Lower leg skin (tissue), 4 donors: Measurements from ENCODE around the gene MAEA. TPM values are rescaled to one million over a fixed set of nuclear protein-coding genes. Genes with fewer than 3 reads are reported as not detected.
A peak's percentile ranks its signal among the peaks of the same experiment; 100 is the strongest.

Experiments
- DNase-seq, 2 donors: peaks; one replicate each; pipeline ENCODE4 v3.0.0-alpha.2; 2019; ENCODE audit warnings: low spot score in 2 of 2
- H3K4me3 ChIP-seq: fragments of 200-600 bp; sonication (generic); 2 replicates; pipeline ENCODE4 v1.5.1; 2017; ENCODE audit warnings: mild to moderate bottlenecking, low read depth; ENCODE audit not compliant: poor library complexity, severe bottlenecking
- POLR2A ChIP-seq, 2 donors: fragments of 450-650 bp; IDR thresholded peaks; one replicate each; pipeline ENCODE4 v1.6.1; 2016 to 2017; ENCODE audit warnings: antibody characterized with exemption in 2 of 2, mild to moderate bottlenecking in 1 of 2, moderate library complexity in 1 of 2
- WGBS, 2 donors: methylation state at CpG; one replicate each; pipeline ENCODE4 v1.1.5; 2018; 5-methylcytosine and 5-hydroxymethylcytosine counted together
- intact Hi-C: fragments of 100-400 bp; cut with DNase I; formaldehyde crosslinking; loops from one replicate; pipeline ENCODE4 v1.15.0; 2023; ENCODE audit warnings: low total_unique reads
- total RNA-seq, 4 donors: library from RNA; depleted of rRNA; stranded (reverse); fragments of >200 nt; gene quantifications; one replicate each; pipeline ENCODE4 v1.1.0, GENCODE V29; 2016
- TF ChIP-seq, protein P1 (sequence below), 3 donors: fragments of 450-650 bp; IDR thresholded peaks; one replicate each; pipeline ENCODE4 v1.5.1; 2016; ENCODE audit warnings: antibody characterized with exemption in 3 of 3, mild to moderate bottlenecking in 3 of 3, moderate library complexity in 2 of 3

The MAEA gene
- total RNA-seq, 4 donors from 2014 or later = 79.6 to 124 (median 89.4) TPM

DNA sequence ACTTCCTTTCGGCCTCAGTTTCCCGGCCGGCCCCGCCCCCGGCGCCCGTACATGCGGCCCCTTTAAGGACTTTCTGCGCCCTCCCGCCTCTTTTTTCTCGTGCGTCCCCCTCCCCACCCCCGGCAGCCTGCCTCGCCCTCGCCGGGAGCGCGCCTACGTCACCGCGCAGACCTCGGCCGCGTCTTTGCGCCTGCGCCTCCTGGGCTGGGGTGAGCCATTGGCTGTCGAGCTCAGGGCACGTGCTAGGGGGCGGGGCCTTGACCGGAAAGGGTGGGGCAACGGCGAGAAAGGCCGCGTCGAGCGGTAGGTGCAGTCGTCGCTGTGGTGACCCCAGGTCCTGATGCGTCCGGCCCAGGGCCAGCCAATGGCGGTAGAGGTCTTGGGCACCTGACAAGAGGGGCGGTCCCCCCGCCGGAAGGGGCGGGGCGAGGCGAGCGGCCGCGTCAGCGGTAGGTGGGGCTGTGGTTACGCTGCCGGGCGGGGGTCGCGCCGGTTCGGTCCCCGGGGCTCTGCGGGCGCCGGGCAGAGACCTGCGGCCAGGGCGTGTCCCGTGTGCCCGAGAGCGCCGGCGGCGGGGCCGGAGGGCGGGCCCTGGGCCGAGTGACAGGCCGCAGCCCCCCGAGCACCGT lies 57.2 kb downstream of the MAEA start, which contains the start of gene UVSSA:
TSS of gene UVSSA (plus strand) at position 428 of the 629 bp plus-strand sequence. CDS start 884 bp downstream, outside the sequence.
- DNase-seq = peak; percentile 100
- H3K4me3 ChIP-seq = peak within 1 kb of the TSS; percentile 85
- intact Hi-C loops = loop anchor here (5.0 kb wide), 1 partner anchor 100 kb away; the partner anchor contains the start of gene CTBP1
- no peak for TF ChIP-seq POLR2A (IDR thresholded peaks at IDR 0.05)
- TF ChIP-seq, protein P1, sequence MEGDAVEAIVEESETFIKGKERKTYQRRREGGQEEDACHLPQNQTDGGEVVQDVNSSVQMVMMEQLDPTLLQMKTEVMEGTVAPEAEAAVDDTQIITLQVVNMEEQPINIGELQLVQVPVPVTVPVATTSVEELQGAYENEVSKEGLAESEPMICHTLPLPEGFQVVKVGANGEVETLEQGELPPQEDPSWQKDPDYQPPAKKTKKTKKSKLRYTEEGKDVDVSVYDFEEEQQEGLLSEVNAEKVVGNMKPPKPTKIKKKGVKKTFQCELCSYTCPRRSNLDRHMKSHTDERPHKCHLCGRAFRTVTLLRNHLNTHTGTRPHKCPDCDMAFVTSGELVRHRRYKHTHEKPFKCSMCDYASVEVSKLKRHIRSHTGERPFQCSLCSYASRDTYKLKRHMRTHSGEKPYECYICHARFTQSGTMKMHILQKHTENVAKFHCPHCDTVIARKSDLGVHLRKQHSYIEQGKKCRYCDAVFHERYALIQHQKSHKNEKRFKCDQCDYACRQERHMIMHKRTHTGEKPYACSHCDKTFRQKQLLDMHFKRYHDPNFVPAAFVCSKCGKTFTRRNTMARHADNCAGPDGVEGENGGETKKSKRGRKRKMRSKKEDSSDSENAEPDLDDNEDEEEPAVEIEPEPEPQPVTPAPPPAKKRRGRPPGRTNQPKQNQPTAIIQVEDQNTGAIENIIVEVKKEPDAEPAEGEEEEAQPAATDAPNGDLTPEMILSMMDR (IDR thresholded peaks at IDR 0.05) = no peak
- WGBS, 2 donors = 1% methylated on average over 15 to 71 of the region's 76 CpGs

DNA sequence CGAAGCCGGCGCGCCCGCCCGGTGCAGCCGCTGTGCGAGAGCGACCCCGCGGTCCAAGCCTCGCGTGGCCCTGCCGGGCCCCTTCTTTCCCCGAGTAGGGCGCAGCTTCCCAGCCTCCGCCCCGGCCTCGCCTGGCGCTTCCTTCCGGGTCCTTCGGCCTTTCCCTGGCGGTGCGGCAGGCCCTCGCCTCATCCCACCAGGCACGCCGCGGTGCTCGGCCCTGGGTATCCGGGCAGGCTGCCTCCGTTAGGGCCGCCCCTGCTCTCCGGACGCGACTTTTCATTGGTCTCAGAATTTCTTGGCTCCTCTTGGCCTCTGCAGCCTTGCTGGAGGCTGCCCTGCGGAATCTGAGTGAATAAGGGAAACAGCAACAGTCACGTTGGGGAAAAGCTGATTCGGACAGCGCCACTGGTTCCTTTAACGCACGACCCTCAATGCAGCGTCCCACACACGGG lies 57.7 kb downstream of the MAEA start:
- DNase-seq = peak; percentile 69 to 95
- WGBS, 2 donors = 1% methylated on average over 16 to 35 of the region's 43 CpGs
- H3K4me3 ChIP-seq = peak overlapping the region; percentile 56
- TF ChIP-seq, protein P1 (IDR thresholded peaks at IDR 0.05) = no peak
- no peak for TF ChIP-seq POLR2A (IDR thresholded peaks at IDR 0.05)
- intact Hi-C loops = loop anchor here (5.0 kb wide), 1 partner anchor 100 kb away; the partner anchor contains the start of gene CTBP1

DNA sequence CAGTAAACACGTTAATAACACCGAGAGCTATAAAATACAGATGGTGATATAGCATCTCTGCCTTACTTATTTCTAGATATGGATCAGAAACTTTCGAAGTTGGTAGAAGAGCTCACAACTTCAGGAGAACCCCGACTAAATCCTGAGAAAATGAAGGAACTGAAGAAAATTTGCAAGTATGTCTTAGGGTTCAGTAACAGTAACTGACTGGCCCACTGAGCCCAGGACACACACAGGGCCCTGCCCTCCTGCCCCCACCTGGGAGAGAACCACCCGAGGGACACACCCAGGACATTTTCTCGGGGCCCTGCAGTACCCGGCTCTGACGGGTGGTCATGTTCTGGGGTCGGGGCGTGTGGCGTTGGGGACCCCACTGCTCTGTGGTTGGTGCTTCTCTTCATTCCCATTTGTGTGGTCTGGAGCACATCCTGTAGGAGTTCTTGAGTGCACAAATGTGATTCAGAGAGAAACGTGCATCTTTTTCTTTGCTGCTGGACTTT lies 58.4 kb downstream of the MAEA start:
- intact Hi-C loops = loop anchor here (5.0 kb wide), 1 partner anchor 101 kb away; the partner anchor contains the start of gene CTBP1
- 68 to 82% methylated on average over 12 of the region's 12 CpGs for WGBS, 2 donors
- H3K4me3 ChIP-seq = no peak overlapping the region
- TF ChIP-seq, protein P1 (IDR thresholded peaks at IDR 0.05) = no peak
- no peak for TF ChIP-seq POLR2A (IDR thresholded peaks at IDR 0.05)
- no peak for DNase-seq

DNA sequence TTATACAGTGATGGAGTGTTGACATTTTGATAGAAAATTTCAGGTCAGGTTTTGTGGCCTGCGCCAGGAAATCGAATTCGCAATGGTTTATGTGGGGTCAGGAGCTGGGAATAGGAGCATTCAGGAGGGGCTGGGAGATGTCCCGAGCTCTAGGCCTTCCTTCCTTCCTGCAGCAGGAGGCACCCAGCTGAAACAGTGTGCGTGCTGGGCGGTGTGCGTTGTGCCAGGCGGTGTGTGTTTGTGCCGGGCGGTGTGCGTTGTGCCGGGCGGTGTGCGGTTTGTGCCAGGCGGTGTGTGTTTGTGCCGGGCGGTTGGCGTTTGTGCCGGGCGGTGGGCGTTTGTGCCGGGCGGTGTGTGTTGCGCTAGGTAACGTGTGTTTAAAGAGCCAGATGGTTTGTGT lies 59.1 kb downstream of the MAEA start:
- no peak for DNase-seq
- intact Hi-C loops = loop anchor here (5.0 kb wide), 1 partner anchor 101 kb away; the partner anchor contains the start of gene CTBP1
- H3K4me3 ChIP-seq = no peak overlapping the region
- WGBS, 2 donors = 89 to 93% methylated on average over 25 of the region's 25 CpGs
- TF ChIP-seq POLR2A (IDR thresholded peaks at IDR 0.05) = no peak
- TF ChIP-seq, protein P1 (IDR thresholded peaks at IDR 0.05) = no peak

DNA sequence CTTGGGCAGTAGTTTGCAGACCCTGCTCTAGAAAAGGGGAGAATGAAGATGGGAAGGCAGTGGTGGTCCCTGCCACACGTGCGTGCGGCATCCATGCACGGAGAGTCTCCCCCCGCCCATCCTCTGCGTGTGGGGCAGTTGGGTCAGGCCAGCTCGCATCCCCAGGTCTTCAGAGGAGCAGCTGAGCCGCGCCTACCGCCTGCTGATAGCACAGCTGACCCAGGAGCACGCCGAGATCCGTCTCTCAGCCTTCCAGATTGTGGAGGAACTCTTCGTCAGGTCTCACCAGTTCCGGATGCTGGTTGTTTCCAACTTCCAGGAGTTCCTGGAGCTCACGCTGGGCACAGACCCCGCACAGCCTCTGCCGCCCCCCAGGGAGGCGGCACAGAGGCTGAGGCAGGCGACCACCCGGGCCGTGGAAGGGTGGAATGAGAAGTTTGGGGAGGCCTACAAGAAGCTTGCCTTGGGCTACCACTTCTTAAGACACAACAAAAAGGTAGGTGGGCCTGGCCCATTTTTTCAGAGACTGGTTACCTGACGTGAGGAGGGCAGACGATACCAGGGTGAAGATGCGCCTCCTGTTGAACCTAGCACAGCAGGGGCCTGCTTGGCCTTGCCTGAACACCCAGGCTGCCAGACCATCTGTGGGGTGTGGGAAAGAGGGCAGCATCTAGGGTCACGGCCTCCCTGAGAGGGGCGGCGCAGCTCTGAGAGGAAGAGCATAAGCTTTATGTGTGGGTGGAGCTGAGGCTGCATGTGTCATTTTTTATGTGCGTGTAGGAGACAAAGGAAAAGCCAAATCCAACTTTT lies 59.9 kb downstream of the MAEA start:
- no peak for DNase-seq
- H3K4me3 ChIP-seq = no peak overlapping the region
- 89% methylated on average over 29 of the region's 29 CpGs for WGBS, 2 donors
- intact Hi-C loops = loop anchor here (5.0 to 10.0 kb wide), 2 partner anchors 102 to 255 kb away; partner anchors contain the start of gene CTBP1
- no peak for TF ChIP-seq POLR2A (IDR thresholded peaks at IDR 0.05)
- TF ChIP-seq, protein P1 (IDR thresholded peaks at IDR 0.05) = no peak
